Breast epithelium (tissue), 4 donors: ENCODE measurements around the gene OR2G2. TPM values are rescaled to one million over a fixed set of nuclear protein-coding genes. Genes with fewer than 3 reads are reported as not detected.

ENCODE experiments used
- DNase-seq, 2 donors: peaks; one replicate each; pipeline ENCODE4 v3.0.0-alpha.2; 2019; ENCODE audit warnings: low spot score in 2 of 2
- H3K27ac ChIP-seq, 2 donors: fragments of 200-600 bp; sonication (generic) in 1 of 2; one replicate each; pipeline ENCODE4 v1.5.1; 2016 to 2019; ENCODE audit warnings: mild to moderate bottlenecking in 1 of 2
- H3K27me3 ChIP-seq, 2 donors: fragments of 200-600 bp; sonication (generic) in 1 of 2; one replicate each; pipeline versions ENCODE4 v1.5.1 to v1.6.0; 2017 to 2019; ENCODE audit warnings: control low read depth in 1 of 2, mild to moderate bottlenecking in 1 of 2
- H3K36me3 ChIP-seq: fragments of 200-600 bp; one replicate; pipeline ENCODE4 v1.5.1; 2019
- H3K4me1 ChIP-seq, 2 donors: fragments of 200-600 bp; sonication (generic); one replicate each; pipeline ENCODE4 v1.5.1; 2016 to 2019; ENCODE audit warnings: control low read depth in 1 of 2
- H3K4me3 ChIP-seq, 3 donors: fragments of 200-600 bp; sonication (generic); 1 replicate in 2 of 3; 2 replicates in 1 of 3; pipeline ENCODE4 v1.5.1; 2016 to 2019; ENCODE audit warnings: mild to moderate bottlenecking in 3 of 3, moderate library complexity in 2 of 3
- H3K9me3 ChIP-seq, 2 donors: fragments of 200-600 bp; sonication (generic) in 1 of 2; one replicate each; pipeline ENCODE4 v1.5.1; 2016 to 2019; ENCODE audit warnings: control low read depth in 1 of 2
- POLR2A ChIP-seq: fragments of 450-650 bp; IDR thresholded peaks from one replicate; pipeline ENCODE4 v1.6.1; 2016; ENCODE audit warnings: antibody characterized with exemption, mild to moderate bottlenecking, moderate library complexity
- POLR2AphosphoS5 ChIP-seq, 3 donors: sonication (generic); formaldehyde crosslinking; IDR thresholded peaks; one replicate each; pipeline ENCODE4 v1.6.1; 2017; ENCODE audit warnings: antibody characterized with exemption in 3 of 3
- intact Hi-C: fragments of 100-400 bp; cut with DNase I; formaldehyde crosslinking; loops from one replicate; pipeline ENCODE4 v1.15.1; 2023; ENCODE audit warnings: low total_unique reads
- total RNA-seq, 3 donors: library from RNA; depleted of rRNA; stranded (reverse); fragments of >200 nt; gene quantifications; one replicate each; pipeline ENCODE4 v1.1.0, GENCODE V29; 2016
- TF ChIP-seq, protein P1 (sequence below), 3 donors: fragments of 450-650 bp; IDR thresholded peaks; one replicate each; pipeline ENCODE4 v1.5.1; 2016 to 2017; ENCODE audit warnings: antibody characterized with exemption in 3 of 3, mild to moderate bottlenecking in 3 of 3, moderate library complexity in 3 of 3

The OR2G2 gene
- total RNA-seq, 3 donors from 2014 or later = not detected

DNA sequence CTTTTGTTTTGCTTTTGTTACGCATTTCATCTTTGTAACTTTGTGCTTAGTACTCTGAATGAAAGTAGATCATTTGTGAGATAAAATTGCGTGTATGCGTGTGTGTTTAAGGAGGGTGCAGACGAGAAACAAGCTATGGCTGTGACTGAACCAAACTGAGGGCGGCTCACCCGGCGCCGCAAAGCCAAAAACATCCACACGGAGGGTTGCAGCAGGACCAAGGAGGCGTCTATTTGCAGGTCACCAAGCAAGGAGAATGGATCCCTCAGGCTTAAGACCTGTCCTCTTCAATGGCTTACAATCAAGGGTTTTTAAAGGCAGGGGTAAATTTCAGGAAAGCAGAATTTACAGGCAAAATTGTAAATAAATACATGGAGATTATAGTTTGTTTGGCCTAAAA, 26.4 kb upstream of the OR2G2 start:
- no peaks in the 10 kb centered on the region for H3K36me3 ChIP-seq
- no peaks in the 10 kb centered on the region for H3K4me1 ChIP-seq
- no peak for DNase-seq
- H3K27me3 ChIP-seq = no peaks in the 10 kb centered on the region
- no peak overlapping the region for H3K4me3 ChIP-seq
- H3K9me3 ChIP-seq = no peaks in the 10 kb centered on the region
- no peak overlapping the region for H3K27ac ChIP-seq
- TF ChIP-seq POLR2A (no peak), POLR2AphosphoS5 (IDR thresholded peaks at IDR 0.05) (no peak)
- TF ChIP-seq, protein P1, sequence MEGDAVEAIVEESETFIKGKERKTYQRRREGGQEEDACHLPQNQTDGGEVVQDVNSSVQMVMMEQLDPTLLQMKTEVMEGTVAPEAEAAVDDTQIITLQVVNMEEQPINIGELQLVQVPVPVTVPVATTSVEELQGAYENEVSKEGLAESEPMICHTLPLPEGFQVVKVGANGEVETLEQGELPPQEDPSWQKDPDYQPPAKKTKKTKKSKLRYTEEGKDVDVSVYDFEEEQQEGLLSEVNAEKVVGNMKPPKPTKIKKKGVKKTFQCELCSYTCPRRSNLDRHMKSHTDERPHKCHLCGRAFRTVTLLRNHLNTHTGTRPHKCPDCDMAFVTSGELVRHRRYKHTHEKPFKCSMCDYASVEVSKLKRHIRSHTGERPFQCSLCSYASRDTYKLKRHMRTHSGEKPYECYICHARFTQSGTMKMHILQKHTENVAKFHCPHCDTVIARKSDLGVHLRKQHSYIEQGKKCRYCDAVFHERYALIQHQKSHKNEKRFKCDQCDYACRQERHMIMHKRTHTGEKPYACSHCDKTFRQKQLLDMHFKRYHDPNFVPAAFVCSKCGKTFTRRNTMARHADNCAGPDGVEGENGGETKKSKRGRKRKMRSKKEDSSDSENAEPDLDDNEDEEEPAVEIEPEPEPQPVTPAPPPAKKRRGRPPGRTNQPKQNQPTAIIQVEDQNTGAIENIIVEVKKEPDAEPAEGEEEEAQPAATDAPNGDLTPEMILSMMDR (IDR thresholded peaks at IDR 0.05) = no peak
- intact Hi-C loops = no loop called here

DNA sequence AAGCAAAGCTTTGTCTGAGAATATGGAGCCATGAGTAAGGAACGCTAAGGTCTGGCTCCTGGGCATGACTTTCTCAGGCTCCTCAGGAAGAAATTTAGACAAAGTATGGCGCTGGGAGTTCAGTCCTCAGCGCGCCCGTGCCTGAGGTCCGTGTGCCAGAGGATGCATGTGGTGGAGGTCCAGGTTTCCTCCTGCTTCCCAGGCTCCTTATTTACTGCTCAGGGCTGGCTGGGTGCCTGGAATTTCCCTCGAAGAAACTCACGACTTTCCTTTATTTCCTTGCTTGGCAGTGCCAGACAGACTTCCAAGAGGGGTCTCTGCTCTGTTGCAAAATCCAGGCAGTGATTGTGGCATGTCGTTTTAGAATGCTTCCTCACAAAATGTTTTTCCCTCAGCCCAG, 26.0 kb upstream of the OR2G2 start:
- DNase-seq = no peak
- peaks cover 0 to under 1% of the 10 kb centered on the region in 2 donors for H3K9me3 ChIP-seq
- no peak overlapping the region for H3K4me3 ChIP-seq
- H3K36me3 ChIP-seq = no peaks in the 10 kb centered on the region
- H3K27me3 ChIP-seq = no peaks in the 10 kb centered on the region
- intact Hi-C loops = no loop called here
- TF ChIP-seq POLR2AphosphoS5 (IDR thresholded peaks at IDR 0.05) = no peak
- TF ChIP-seq, protein P1 (IDR thresholded peaks at IDR 0.05) = no peak
- H3K4me1 ChIP-seq = no peaks in the 10 kb centered on the region
- H3K27ac ChIP-seq = no peak overlapping the region

DNA sequence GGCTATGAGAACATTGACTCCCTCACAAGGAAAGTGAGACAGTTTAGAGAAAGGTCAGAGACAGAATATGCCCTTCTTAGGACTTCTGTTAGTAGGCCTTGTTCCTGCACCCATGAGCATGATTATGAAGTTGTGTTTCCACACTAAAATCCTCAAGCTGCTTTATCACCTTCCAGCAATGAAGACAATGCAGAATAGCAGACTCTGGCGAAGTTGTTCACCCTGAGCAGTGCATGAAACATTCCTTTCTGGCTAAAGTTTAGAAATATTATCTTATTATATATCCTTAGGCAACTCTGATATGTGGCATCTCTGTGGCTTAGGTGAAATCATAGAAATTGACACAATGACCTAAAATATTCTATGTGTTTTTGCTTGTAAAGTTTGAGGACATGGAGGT, 13.9 kb upstream of the OR2G2 start:
- no peak for DNase-seq
- Histone ChIP-seq H3K4me3 (no peak overlapping the region), H3K4me1 (no peaks in the 10 kb centered on the region), H3K27me3 (no peaks in the 10 kb centered on the region), H3K36me3 (no peaks in the 10 kb centered on the region), H3K27ac (no peak overlapping the region), H3K9me3 (no peaks in the 10 kb centered on the region)
- intact Hi-C loops = no loop called here
- no peak for TF ChIP-seq POLR2AphosphoS5 (IDR thresholded peaks at IDR 0.05)

DNA sequence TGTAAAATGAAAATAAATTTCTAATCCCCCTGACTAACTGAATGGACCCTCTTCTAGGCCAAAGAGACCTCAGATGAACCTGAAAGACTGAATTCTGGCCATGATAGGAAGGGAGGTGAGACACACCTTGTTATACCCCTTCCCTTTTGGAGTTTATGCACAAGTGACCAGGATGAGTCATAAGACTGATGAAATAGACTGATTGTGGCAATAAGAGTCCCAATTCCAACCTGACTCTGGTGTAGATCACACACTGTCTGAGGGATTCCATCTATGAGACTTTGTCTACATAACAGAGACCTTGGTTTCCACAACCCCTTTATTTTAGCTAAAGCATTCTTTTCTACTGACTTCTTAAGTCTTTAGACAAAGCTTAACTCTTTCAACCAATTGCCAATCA, 13.5 kb upstream of the OR2G2 start:
- H3K27me3 ChIP-seq = no peaks in the 10 kb centered on the region
- no peaks in the 10 kb centered on the region for H3K36me3 ChIP-seq
- intact Hi-C loops = no loop called here
- no peak overlapping the region for H3K4me3 ChIP-seq
- H3K9me3 ChIP-seq = no peaks in the 10 kb centered on the region
- TF ChIP-seq, protein P1 (IDR thresholded peaks at IDR 0.05) = no peak
- no peak for TF ChIP-seq POLR2AphosphoS5 (IDR thresholded peaks at IDR 0.05)
- no peak for TF ChIP-seq POLR2A
- no peak for DNase-seq
- no peak overlapping the region for H3K27ac ChIP-seq
- no peaks in the 10 kb centered on the region for H3K4me1 ChIP-seq

DNA sequence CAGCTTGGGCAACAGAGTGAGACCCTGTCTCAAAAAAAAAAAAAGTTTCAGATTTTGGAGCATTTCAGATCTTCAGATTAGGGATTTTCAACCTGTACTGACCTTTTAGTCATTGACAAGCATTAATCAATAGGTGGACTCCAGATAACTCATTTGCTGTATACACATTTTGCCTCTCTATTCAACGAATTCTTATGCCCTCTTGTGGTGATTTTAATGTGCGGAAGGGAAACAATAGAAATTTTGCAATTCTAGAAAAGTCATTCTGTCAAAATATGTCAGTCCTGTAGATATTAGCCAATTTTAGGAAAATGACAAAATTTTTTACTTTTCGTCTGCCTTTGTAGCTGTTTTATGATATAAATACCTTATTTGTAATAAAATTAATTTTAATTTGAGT, 11.6 kb upstream of the OR2G2 start:
- TF ChIP-seq, protein P1 (IDR thresholded peaks at IDR 0.05) = peak in 1 of 3 donors; percentile 21
- no peak for TF ChIP-seq POLR2AphosphoS5 (IDR thresholded peaks at IDR 0.05)
- TF ChIP-seq POLR2A = no peak
- Histone ChIP-seq H3K27ac (no peak overlapping the region), H3K27me3 (no peaks in the 10 kb centered on the region), H3K4me1 (no peaks in the 10 kb centered on the region), H3K36me3 (no peaks in the 10 kb centered on the region), H3K4me3 (no peak overlapping the region), H3K9me3 (no peaks in the 10 kb centered on the region)
- DNase-seq = no peak
- intact Hi-C loops = no loop called here

DNA sequence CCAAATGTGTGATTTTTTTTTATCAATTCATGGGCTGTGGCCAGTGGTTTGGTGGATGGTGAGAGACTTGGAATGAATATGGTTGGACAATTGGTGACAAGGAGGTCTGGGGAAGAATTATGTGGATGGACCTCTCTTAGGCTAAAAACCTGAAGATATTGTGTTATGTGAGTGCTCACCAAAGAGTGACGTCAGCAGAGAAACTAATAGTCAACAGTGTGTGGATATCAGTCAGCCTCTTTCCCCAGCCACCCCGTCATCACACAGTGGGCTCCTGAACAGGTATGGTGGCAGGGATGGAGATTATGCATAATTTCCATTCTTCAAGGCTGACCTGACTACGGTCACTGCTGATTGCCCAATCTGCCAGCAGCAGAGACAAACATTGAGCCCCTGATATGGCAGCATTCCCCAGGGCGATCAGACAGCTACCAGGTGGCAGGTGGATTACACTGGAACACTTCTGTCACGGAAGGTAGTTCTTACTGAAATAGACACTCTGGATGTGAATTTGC, 9.2 kb upstream of the OR2G2 start:
- no peaks in the 10 kb centered on the region for H3K27me3 ChIP-seq
- H3K4me1 ChIP-seq = no peaks in the 10 kb centered on the region
- no peak overlapping the region for H3K27ac ChIP-seq
- TF ChIP-seq POLR2A (no peak), POLR2AphosphoS5 (IDR thresholded peaks at IDR 0.05) (no peak)
- TF ChIP-seq, protein P1 (IDR thresholded peaks at IDR 0.05) = no peak
- no peak overlapping the region for H3K4me3 ChIP-seq
- intact Hi-C loops = no loop called here
- H3K36me3 ChIP-seq = no peaks in the 10 kb centered on the region
- no peaks in the 10 kb centered on the region for H3K9me3 ChIP-seq
- no peak for DNase-seq
